ENCODE measurements around the gene SPINK8.

Gene SPINK8

DNA sequence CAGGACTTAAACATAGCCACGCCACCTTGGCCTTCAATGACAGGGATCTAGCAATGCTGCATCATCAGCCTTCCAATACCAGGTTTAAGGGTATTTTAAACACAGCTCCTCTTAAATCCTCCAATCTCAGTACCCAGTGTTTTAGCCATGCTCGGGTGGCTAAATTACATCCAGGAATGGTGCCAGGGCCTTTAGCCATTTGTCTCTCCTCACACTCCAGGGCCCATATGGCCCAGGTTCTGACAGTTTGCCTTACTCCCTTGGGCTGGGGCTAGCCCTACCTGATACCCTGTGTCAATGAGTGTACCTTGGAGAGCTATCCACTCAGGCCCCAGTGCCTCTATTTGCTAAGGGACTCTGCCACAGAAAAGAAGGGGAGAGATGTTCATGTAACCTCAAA, 63.2 kb downstream of the SPINK8 start:
- Histone ChIP-seq H3K79me2 (ENCODE audit: insufficient read depth, low read length) (no peaks in the 10 kb centered on the region), H3K27me3 (ENCODE audit: insufficient read depth, low read length, poor library complexity) (no peaks in the 10 kb centered on the region), H3K4me2 (ENCODE audit: insufficient read depth, low read length) (no peak overlapping the region), H3K4me1 (ENCODE audit: insufficient read depth, low read length) (no peaks in the 10 kb centered on the region), H3K9me3 (ENCODE audit: insufficient read depth, low read length, severe bottlenecking) (no peaks in the 10 kb centered on the region), H3K9ac (ENCODE audit: low read depth, low read length) (no peak overlapping the region), H2AFZ (ENCODE audit: low read depth, low read length) (no peak overlapping the region), H4K20me1 (ENCODE audit: insufficient read depth, low read length) (no peaks in the 10 kb centered on the region), H3K27ac (ENCODE audit: low read length) (no peak overlapping the region), H3K4me3 (ENCODE audit: low read depth in 1 of 2, low read length in 2 of 2) (no peak overlapping the region), H3K36me3 (ENCODE audit: insufficient read depth, low read length) (peaks cover 31% of the 10 kb centered on the region)
- TF ChIP-seq EZH2 (IDR thresholded peaks at IDR 0.05; ENCODE audit: borderline replicate concordance, low read depth, low read length, severe bottlenecking) = no peak
- TF ChIP-seq, protein P1, sequence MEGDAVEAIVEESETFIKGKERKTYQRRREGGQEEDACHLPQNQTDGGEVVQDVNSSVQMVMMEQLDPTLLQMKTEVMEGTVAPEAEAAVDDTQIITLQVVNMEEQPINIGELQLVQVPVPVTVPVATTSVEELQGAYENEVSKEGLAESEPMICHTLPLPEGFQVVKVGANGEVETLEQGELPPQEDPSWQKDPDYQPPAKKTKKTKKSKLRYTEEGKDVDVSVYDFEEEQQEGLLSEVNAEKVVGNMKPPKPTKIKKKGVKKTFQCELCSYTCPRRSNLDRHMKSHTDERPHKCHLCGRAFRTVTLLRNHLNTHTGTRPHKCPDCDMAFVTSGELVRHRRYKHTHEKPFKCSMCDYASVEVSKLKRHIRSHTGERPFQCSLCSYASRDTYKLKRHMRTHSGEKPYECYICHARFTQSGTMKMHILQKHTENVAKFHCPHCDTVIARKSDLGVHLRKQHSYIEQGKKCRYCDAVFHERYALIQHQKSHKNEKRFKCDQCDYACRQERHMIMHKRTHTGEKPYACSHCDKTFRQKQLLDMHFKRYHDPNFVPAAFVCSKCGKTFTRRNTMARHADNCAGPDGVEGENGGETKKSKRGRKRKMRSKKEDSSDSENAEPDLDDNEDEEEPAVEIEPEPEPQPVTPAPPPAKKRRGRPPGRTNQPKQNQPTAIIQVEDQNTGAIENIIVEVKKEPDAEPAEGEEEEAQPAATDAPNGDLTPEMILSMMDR (IDR thresholded peaks at IDR 0.05; ENCODE audit: borderline replicate concordance, extremely low read depth, low read length, poor library complexity, severe bottlenecking) = no peak
- ATAC-seq (ENCODE audit: insufficient read depth, low read depth) (no peak), DNase-seq (no peak)

DNA sequence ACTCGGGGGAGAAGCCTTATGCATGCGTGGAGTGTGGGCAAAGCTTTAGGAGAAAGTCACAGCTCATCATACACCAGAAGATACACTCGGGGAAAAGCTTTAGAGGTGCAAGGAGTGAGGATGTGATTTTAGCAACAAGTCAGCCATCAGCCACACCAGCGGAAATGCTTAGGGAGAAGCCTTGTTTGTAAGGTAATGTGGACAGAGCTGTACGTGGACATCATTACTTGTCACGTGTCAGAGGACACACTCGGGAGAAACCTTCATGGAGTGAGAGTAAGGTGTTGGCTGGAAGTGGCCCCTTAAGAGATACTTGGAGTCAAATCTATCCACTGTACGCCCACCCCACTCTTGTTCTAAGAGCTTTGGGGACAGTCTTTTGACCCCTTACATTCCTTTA, 63.9 kb downstream of the SPINK8 start:
- Histone ChIP-seq H3K9ac (ENCODE audit: low read depth, low read length) (no peak overlapping the region), H3K4me1 (ENCODE audit: insufficient read depth, low read length) (no peaks in the 10 kb centered on the region), H3K79me2 (ENCODE audit: insufficient read depth, low read length) (no peaks in the 10 kb centered on the region), H3K27ac (ENCODE audit: low read length) (no peak overlapping the region), H3K27me3 (ENCODE audit: insufficient read depth, low read length, poor library complexity) (no peaks in the 10 kb centered on the region), H3K9me3 (ENCODE audit: insufficient read depth, low read length, severe bottlenecking) (no peaks in the 10 kb centered on the region), H3K4me3 (ENCODE audit: low read depth in 1 of 2, low read length in 2 of 2) (no peak overlapping the region), H4K20me1 (ENCODE audit: insufficient read depth, low read length) (no peaks in the 10 kb centered on the region), H3K36me3 (ENCODE audit: insufficient read depth, low read length) (peaks cover 31% of the 10 kb centered on the region), H3K4me2 (ENCODE audit: insufficient read depth, low read length) (no peak overlapping the region), H2AFZ (ENCODE audit: low read depth, low read length) (no peak overlapping the region)
- ATAC-seq (ENCODE audit: insufficient read depth, low read depth) = no peak
- TF ChIP-seq, protein P1 (IDR thresholded peaks at IDR 0.05; ENCODE audit: borderline replicate concordance, extremely low read depth, low read length, poor library complexity, severe bottlenecking) = no peak
- no peak for TF ChIP-seq EZH2 (IDR thresholded peaks at IDR 0.05; ENCODE audit: borderline replicate concordance, low read depth, low read length, severe bottlenecking)
- no peak for DNase-seq

DNA sequence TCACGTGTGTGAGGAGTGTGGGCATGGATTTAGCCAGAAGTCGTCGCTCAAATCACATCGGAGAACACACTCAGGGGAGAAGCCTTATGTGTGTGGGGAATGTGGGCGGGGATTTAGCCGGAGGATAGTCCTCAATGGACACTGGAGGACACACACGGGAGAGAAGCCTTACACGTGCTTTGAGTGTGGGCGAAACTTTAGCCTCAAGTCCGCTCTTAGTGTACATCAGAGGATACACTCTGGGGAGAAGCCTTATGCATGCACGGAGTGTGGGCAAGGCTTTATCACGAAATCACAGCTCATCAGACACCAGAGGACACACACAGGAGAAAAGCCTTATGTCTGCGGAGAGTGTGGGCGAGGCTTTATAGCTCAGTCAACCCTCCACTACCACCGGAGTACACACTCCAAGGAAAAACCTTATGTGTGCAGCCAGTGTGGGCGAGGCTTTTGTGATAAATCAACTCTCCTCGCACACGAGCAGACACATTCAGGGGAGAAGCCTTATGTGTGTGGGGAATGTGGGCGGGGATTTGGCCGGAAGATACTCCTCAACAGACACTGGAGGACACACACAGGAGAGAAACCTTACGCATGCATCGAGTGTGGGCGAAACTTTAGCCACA, 64.4 kb downstream of the SPINK8 start:
- Histone ChIP-seq H3K27me3 (ENCODE audit: insufficient read depth, low read length, poor library complexity) (no peaks in the 10 kb centered on the region), H4K20me1 (ENCODE audit: insufficient read depth, low read length) (no peaks in the 10 kb centered on the region), H3K9ac (ENCODE audit: low read depth, low read length) (no peak overlapping the region), H3K4me1 (ENCODE audit: insufficient read depth, low read length) (no peaks in the 10 kb centered on the region), H3K4me3 (ENCODE audit: low read depth in 1 of 2, low read length in 2 of 2) (no peak overlapping the region), H3K79me2 (ENCODE audit: insufficient read depth, low read length) (no peaks in the 10 kb centered on the region), H3K4me2 (ENCODE audit: insufficient read depth, low read length) (no peak overlapping the region), H2AFZ (ENCODE audit: low read depth, low read length) (no peak overlapping the region), H3K36me3 (ENCODE audit: insufficient read depth, low read length) (peaks cover 31% of the 10 kb centered on the region), H3K27ac (ENCODE audit: low read length) (no peak overlapping the region), H3K9me3 (ENCODE audit: insufficient read depth, low read length, severe bottlenecking) (no peaks in the 10 kb centered on the region)
- DNase-seq (no peak), ATAC-seq (ENCODE audit: insufficient read depth, low read depth) (no peak)
- TF ChIP-seq, protein P1 (IDR thresholded peaks at IDR 0.05; ENCODE audit: borderline replicate concordance, extremely low read depth, low read length, poor library complexity, severe bottlenecking) = no peak
- no peak for TF ChIP-seq EZH2 (IDR thresholded peaks at IDR 0.05; ENCODE audit: borderline replicate concordance, low read depth, low read length, severe bottlenecking)
